ENCODE measurements around the gene KCNN1.

The KCNN1 gene

DNA sequence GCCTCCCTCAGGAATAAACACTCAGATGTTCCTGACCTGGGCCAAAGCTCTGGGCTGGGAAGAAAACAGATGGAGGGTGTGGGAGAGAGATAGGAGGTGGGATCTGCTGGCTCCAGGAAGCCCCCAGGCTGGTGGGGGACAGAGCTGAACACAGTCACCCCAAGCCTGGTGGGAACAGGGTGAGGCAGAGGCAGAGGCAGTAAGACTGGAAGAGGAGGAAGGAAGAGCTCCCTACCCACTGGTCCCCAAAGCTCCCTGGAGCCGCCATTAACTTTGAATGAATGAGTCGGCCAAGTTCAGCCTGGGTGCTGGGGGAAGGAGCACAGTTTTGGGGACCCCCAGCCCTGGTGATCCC lies 801 bp upstream of the KCNN1 start:
- H3K4me3 ChIP-seq (ENCODE audit: low read depth, low read length), result no peak overlapping the region
- TF ChIP-seq, protein P1, sequence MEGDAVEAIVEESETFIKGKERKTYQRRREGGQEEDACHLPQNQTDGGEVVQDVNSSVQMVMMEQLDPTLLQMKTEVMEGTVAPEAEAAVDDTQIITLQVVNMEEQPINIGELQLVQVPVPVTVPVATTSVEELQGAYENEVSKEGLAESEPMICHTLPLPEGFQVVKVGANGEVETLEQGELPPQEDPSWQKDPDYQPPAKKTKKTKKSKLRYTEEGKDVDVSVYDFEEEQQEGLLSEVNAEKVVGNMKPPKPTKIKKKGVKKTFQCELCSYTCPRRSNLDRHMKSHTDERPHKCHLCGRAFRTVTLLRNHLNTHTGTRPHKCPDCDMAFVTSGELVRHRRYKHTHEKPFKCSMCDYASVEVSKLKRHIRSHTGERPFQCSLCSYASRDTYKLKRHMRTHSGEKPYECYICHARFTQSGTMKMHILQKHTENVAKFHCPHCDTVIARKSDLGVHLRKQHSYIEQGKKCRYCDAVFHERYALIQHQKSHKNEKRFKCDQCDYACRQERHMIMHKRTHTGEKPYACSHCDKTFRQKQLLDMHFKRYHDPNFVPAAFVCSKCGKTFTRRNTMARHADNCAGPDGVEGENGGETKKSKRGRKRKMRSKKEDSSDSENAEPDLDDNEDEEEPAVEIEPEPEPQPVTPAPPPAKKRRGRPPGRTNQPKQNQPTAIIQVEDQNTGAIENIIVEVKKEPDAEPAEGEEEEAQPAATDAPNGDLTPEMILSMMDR (IDR thresholded peaks at IDR 0.05; ENCODE audit: low read depth, low read length), result no peak
- no peak for TF ChIP-seq MYC (IDR thresholded peaks at IDR 0.05; ENCODE audit: low read depth, low read length)
- TF ChIP-seq POLR2A (IDR thresholded peaks at IDR 0.05; ENCODE audit: extremely low read depth, insufficient read length), result no peak
- TF ChIP-seq, protein P2, sequence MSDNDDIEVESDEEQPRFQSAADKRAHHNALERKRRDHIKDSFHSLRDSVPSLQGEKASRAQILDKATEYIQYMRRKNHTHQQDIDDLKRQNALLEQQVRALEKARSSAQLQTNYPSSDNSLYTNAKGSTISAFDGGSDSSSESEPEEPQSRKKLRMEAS (IDR thresholded peaks at IDR 0.05; ENCODE audit: low read depth, low read length), result no peak
- DNase-seq (ENCODE audit: low read depth), result no peak

DNA sequence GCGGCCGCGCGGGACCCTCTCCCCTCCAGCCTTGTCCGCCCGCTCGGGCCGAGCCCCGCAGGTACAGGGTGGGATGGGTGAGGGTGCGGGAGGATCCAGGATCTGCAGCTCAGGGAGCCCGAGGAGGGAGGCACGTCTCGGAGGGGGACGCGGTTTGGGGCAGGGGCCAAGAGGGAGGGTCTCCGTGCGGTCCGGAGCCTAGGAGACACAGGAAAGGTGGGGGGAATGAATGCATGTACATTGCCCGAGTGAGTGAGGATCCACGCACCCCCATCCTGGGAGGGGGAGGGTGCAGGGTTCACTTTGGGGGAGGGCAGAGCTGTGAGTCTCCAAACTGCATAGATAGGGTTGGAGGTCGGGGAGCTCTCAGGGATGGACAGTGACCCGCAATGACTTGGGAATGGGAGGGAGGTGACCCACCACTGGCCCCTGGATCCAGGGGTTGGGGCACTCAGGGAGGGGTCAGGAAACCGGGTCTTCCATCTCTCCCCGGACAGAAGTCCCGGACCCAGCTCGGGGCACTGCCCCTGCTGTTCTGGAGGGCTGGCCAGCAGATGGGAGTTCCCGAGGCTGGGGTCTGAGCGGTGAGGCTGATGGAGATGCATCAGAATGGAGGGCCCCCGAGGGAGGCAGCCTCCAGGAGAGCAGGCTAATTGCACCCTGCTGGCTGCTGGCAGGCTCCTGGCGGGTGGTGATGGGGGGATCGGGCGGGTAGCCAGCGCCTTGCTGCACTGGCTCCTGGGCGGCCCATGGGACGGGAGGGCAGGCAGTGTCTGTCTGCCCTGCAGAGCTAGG lies 547 bp downstream of the KCNN1 start:
- DNase-seq (ENCODE audit: low read depth), result no peak
- TF ChIP-seq, protein P2 (IDR thresholded peaks at IDR 0.05; ENCODE audit: low read depth, low read length), result no peak
- no peak for TF ChIP-seq POLR2A (IDR thresholded peaks at IDR 0.05; ENCODE audit: extremely low read depth, insufficient read length)
- TF ChIP-seq, protein P1 (IDR thresholded peaks at IDR 0.05; ENCODE audit: low read depth, low read length), result no peak
- no peak for TF ChIP-seq MYC (IDR thresholded peaks at IDR 0.05; ENCODE audit: low read depth, low read length)
- H3K4me3 ChIP-seq (ENCODE audit: low read depth, low read length), result no peak overlapping the region

DNA sequence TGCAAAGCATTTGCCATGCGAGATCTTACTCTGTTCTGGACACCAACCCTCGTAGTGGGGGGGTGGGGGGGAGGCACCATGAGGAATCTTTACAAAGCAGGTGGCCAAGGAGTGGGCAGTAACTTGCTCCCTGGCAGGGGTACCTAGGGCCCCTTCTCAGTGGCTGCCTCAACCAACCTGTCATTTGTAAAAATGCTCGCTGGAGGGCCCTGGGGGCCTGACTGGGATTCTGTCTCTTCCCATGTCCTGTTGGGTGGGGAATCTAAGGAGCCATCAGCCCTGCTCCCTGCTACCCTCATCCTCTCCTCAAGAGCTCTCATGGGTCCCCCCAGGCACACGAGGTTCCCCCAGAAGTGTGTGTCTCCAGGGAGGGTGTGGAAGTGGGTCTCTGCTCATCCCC lies 1.5 kb downstream of the KCNN1 start:
- TF ChIP-seq, protein P2 (IDR thresholded peaks at IDR 0.05; ENCODE audit: low read depth, low read length), result no peak
- TF ChIP-seq MYC (IDR thresholded peaks at IDR 0.05; ENCODE audit: low read depth, low read length), result no peak
- TF ChIP-seq, protein P1 (IDR thresholded peaks at IDR 0.05; ENCODE audit: low read depth, low read length), result no peak
- no peak for TF ChIP-seq POLR2A (IDR thresholded peaks at IDR 0.05; ENCODE audit: extremely low read depth, insufficient read length)
- DNase-seq (ENCODE audit: low read depth), result no peak
- no peak overlapping the region for H3K4me3 ChIP-seq (ENCODE audit: low read depth, low read length)

DNA sequence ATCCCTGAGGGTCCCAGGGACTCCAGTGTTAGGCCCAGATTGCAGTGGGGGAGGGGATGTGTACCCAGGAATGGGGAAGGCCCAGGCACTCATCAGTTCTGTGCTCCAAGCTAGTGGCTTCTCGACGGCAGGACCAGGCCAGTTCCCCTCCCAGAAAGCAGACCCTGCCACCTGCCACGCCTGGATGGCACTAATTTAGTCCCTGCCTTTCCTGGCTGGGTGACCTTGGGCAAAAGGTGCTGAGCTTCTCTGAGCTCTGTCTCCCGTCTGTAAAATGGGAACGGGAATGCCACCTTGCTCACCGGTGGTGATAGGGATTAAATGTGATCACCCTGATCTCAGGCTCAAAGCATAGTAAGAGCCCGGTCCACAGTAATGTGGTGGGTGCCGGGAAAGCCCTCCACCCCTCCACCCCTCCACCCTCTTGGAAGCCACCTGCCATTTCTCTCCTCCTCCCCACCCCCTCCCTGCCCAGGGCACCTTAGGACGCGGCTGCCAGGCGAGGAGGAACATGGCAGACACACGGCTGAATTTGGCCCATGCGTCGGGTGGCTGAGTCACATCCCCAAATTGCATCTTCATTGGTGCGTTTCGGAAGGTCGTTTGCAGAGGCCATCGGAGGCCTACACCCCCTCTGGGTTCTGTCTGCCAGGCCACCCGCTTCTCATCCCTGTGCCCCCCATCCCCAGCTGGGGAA lies 2.3 kb downstream of the KCNN1 start:
- DNase-seq (ENCODE audit: low read depth), result no peak
- no peak overlapping the region for H3K4me3 ChIP-seq (ENCODE audit: low read depth, low read length)
- TF ChIP-seq POLR2A (IDR thresholded peaks at IDR 0.05; ENCODE audit: extremely low read depth, insufficient read length) (no peak), MYC (IDR thresholded peaks at IDR 0.05; ENCODE audit: low read depth, low read length) (no peak)
- TF ChIP-seq, protein P1 (IDR thresholded peaks at IDR 0.05; ENCODE audit: low read depth, low read length), result no peak
- TF ChIP-seq, protein P2 (IDR thresholded peaks at IDR 0.05; ENCODE audit: low read depth, low read length), result no peak

DNA sequence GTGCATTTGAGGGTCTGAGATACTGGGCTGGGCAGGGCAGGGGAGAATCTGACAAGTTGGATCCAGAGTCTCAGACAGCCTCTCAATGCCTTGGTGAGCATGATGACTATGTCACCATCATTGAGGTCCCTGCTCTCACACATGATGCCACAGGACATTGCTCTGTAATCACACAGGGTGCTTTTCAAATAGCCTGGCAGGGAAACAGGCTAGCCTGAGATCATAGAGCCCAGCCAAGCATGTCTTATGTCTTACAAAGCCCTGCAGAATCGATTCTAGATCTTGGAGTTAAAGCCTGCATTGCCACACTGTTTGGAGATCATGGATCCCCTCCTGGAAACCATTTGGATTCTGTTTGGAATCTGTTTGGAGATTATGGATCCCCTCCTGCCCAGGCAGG lies 5.3 kb downstream of the KCNN1 start:
- no peak for DNase-seq (ENCODE audit: low read depth)
- H3K4me3 ChIP-seq (ENCODE audit: low read depth, low read length), result no peak overlapping the region
- TF ChIP-seq, protein P2 (IDR thresholded peaks at IDR 0.05; ENCODE audit: low read depth, low read length), result no peak

DNA sequence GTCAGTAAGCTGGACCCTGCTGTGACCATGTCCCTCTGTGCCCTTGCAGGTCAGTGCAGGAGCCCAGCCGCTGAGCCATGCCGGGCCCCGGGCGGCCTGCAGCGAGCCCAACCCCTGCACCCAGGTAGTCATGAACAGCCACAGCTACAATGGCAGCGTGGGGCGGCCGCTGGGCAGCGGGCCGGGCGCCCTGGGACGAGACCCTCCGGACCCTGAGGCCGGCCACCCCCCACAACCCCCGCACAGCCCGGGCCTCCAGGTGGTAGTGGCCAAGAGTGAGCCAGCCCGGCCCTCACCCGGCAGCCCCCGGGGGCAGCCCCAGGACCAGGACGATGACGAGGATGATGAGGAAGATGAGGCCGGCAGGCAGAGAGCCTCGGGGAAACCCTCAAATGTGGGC lies 6.9 kb downstream of the KCNN1 start:
- no peak overlapping the region for H3K4me3 ChIP-seq (ENCODE audit: low read depth, low read length)
- DNase-seq (ENCODE audit: low read depth), result no peak
- TF ChIP-seq, protein P1 (IDR thresholded peaks at IDR 0.05; ENCODE audit: low read depth, low read length), result no peak
- TF ChIP-seq MYC (IDR thresholded peaks at IDR 0.05; ENCODE audit: low read depth, low read length) (no peak), POLR2A (IDR thresholded peaks at IDR 0.05; ENCODE audit: extremely low read depth, insufficient read length) (no peak)
- TF ChIP-seq, protein P2 (IDR thresholded peaks at IDR 0.05; ENCODE audit: low read depth, low read length), result no peak

Measured in NB4 (cell line).